Measurements from ENCODE around the gene OXTR.

Gene OXTR

GRCh38 chr3:8784676-8785435 is 15.4 kb upstream of the OXTR start:
- H3K9ac ChIP-seq (ENCODE audit: low read depth, low read length) = no peak overlapping the region
- H3K4me1 ChIP-seq (ENCODE audit: control insufficient read depth, insufficient read depth, low read length) = no peaks in the 10 kb centered on the region
- H3K27me3 ChIP-seq (ENCODE audit: control insufficient read depth, insufficient read depth, low read length) = no peaks in the 10 kb centered on the region
- no peaks in the 10 kb centered on the region for H3K9me3 ChIP-seq (replicated peaks; ENCODE audit: low read length)
- H3K36me3 ChIP-seq (ENCODE audit: insufficient read depth, low read length) = no peaks in the 10 kb centered on the region
- no peak overlapping the region for H3K4me2 ChIP-seq (ENCODE audit: low read length)
- H3K4me3 ChIP-seq (ENCODE audit: low read length) = no peak overlapping the region

GRCh38 chr3:8780279-8780678 is 10.9 kb upstream of the OXTR start:
- Histone ChIP-seq H3K27me3 (ENCODE audit: control insufficient read depth, insufficient read depth, low read length) (no peaks in the 10 kb centered on the region), H3K4me1 (ENCODE audit: control insufficient read depth, insufficient read depth, low read length) (peaks cover 4% of the 10 kb centered on the region), H3K4me2 (ENCODE audit: low read length) (no peak overlapping the region), H3K9me3 (replicated peaks; ENCODE audit: low read length) (no peaks in the 10 kb centered on the region), H3K36me3 (ENCODE audit: insufficient read depth, low read length) (no peaks in the 10 kb centered on the region), H3K9ac (ENCODE audit: low read depth, low read length) (no peak overlapping the region), H3K4me3 (ENCODE audit: low read length) (no peak overlapping the region)

GRCh38 chr3:8778475-8778874 is 9.1 kb upstream of the OXTR start:
- no peaks in the 10 kb centered on the region for H3K36me3 ChIP-seq (ENCODE audit: insufficient read depth, low read length)
- no peak overlapping the region for H3K4me2 ChIP-seq (ENCODE audit: low read length)
- no peaks in the 10 kb centered on the region for H3K27me3 ChIP-seq (ENCODE audit: control insufficient read depth, insufficient read depth, low read length)
- no peak overlapping the region for H3K4me3 ChIP-seq (ENCODE audit: low read length)
- H3K4me1 ChIP-seq (ENCODE audit: control insufficient read depth, insufficient read depth, low read length) = peaks cover 4% of the 10 kb centered on the region
- H3K9ac ChIP-seq (ENCODE audit: low read depth, low read length) = no peak overlapping the region
- no peaks in the 10 kb centered on the region for H3K9me3 ChIP-seq (replicated peaks; ENCODE audit: low read length)

DNA sequence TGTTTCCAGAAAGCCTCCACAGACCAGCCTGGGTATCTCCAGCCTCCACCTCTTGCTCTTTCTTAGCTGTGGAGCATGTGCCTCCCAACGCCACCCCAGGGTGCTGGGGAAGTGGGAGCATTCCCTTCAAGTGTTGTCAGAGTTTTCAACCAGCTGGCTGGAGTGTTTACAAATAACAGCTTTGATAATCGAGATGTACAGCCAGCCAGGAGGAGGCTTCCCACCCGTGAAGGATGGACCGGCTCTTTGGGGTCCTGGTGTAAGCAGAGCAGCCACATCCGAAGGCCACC is 8.5 kb upstream of the OXTR start:
- H3K4me1 ChIP-seq (ENCODE audit: control insufficient read depth, insufficient read depth, low read length) = peaks cover 4% of the 10 kb centered on the region
- H3K4me2 ChIP-seq (ENCODE audit: low read length) = no peak overlapping the region
- no peak overlapping the region for H3K4me3 ChIP-seq (ENCODE audit: low read length)
- no peaks in the 10 kb centered on the region for H3K27me3 ChIP-seq (ENCODE audit: control insufficient read depth, insufficient read depth, low read length)
- H3K36me3 ChIP-seq (ENCODE audit: insufficient read depth, low read length) = no peaks in the 10 kb centered on the region
- no peak overlapping the region for H3K9ac ChIP-seq (ENCODE audit: low read depth, low read length)
- H3K9me3 ChIP-seq (replicated peaks; ENCODE audit: low read length) = no peaks in the 10 kb centered on the region

DNA sequence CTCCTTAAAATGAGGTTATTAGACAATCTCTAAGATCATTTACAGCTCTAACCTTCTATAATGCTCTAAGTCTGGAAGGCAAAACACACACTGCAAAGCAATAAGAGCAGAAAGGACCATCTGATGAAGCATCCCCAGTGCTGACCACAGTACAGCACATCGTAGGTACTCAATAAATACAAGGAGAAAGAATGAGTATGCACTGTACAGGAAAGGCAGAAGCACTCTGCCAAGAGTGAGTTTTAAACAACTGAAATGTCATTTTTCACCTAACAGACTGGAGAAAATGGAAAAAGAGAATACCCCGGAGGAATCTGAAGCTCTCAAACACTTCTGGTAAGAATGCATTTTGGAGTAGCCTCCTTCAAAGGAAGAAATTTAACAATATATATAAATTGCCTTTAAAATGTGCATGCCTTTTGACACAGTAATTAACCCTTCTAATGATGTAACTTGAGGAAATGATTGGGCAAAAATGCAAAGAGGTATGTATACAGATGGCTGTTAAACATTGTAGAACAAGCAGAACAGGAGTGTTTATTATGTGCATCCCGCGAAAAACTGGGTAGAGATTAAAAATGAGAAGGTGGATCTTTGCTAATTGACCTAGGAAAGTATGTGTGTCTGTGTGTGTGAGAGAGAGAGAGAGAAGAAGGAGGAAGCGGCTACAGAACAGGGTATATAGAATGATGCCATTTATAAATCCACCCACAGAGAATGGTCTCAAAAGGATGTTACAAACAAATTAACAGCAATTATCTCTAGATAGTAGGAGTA is 8.0 kb upstream of the OXTR start:
- peaks cover 4% of the 10 kb centered on the region for H3K4me1 ChIP-seq (ENCODE audit: control insufficient read depth, insufficient read depth, low read length)
- H3K4me2 ChIP-seq (ENCODE audit: low read length) = no peak overlapping the region
- H3K36me3 ChIP-seq (ENCODE audit: insufficient read depth, low read length) = no peaks in the 10 kb centered on the region

GRCh38 chr3:8776406-8776805 is 7.0 kb upstream of the OXTR start:
- no peak overlapping the region for H3K4me2 ChIP-seq (ENCODE audit: low read length)
- no peaks in the 10 kb centered on the region for H3K36me3 ChIP-seq (ENCODE audit: insufficient read depth, low read length)
- H3K9ac ChIP-seq (ENCODE audit: low read depth, low read length) = no peak overlapping the region
- H3K27me3 ChIP-seq (ENCODE audit: control insufficient read depth, insufficient read depth, low read length) = no peaks in the 10 kb centered on the region
- peaks cover 4% of the 10 kb centered on the region for H3K4me1 ChIP-seq (ENCODE audit: control insufficient read depth, insufficient read depth, low read length)
- H3K9me3 ChIP-seq (replicated peaks; ENCODE audit: low read length) = no peaks in the 10 kb centered on the region
- H3K4me3 ChIP-seq (ENCODE audit: low read length) = no peak overlapping the region

More for the DNA sequence above, 8.0 kb upstream of the OXTR start:
- Histone ChIP-seq H3K9me3 (replicated peaks; ENCODE audit: low read length) (no peaks in the 10 kb centered on the region), H3K27me3 (ENCODE audit: control insufficient read depth, insufficient read depth, low read length) (no peaks in the 10 kb centered on the region), H3K4me3 (ENCODE audit: low read length) (no peak overlapping the region), H3K9ac (ENCODE audit: low read depth, low read length) (no peak overlapping the region)

DNA sequence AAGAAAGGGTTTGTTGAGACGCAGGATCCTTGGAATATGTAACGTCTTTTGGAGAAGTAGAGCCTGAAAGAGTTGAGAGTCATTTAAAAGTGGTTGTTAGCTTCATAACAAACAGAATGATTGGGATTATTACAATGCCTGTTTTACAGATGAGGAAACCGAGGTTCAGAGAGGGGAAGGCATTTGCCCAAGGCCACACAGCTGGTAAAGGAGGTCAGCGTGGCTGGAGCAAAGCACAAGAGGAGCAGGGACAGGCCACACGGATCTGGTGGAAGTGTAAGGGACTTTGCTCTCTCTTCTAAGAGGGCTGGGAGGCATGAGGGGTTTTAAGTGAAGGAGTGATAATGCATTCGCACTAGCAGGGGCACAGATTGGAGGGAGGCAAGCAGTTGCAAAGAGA is 6.2 kb upstream of the OXTR start:
- no peaks in the 10 kb centered on the region for H3K9me3 ChIP-seq (replicated peaks; ENCODE audit: low read length)
- H3K27me3 ChIP-seq (ENCODE audit: control insufficient read depth, insufficient read depth, low read length) = no peaks in the 10 kb centered on the region
- H3K9ac ChIP-seq (ENCODE audit: low read depth, low read length) = no peak overlapping the region
- H3K4me3 ChIP-seq (ENCODE audit: low read length) = no peak overlapping the region
- peaks cover 4% of the 10 kb centered on the region for H3K4me1 ChIP-seq (ENCODE audit: control insufficient read depth, insufficient read depth, low read length)
- H3K4me2 ChIP-seq (ENCODE audit: low read length) = no peak overlapping the region
- H3K36me3 ChIP-seq (ENCODE audit: insufficient read depth, low read length) = no peaks in the 10 kb centered on the region

- no peak overlapping the region for H3K9ac ChIP-seq (ENCODE audit: low read depth, low read length)
Observed at GRCh38 chr3:8775181-8775580, 5.8 kb upstream of the OXTR start.

GRCh38 chr3:8773941-8774542 is 4.6 kb upstream of the OXTR start:
- Histone ChIP-seq H3K9ac (ENCODE audit: low read depth, low read length) (no peak overlapping the region), H3K36me3 (ENCODE audit: insufficient read depth, low read length) (no peaks in the 10 kb centered on the region), H3K4me3 (ENCODE audit: low read length) (no peak overlapping the region), H3K27me3 (ENCODE audit: control insufficient read depth, insufficient read depth, low read length) (no peaks in the 10 kb centered on the region), H3K4me1 (ENCODE audit: control insufficient read depth, insufficient read depth, low read length) (peaks cover 16% of the 10 kb centered on the region), H3K4me2 (ENCODE audit: low read length) (no peak overlapping the region), H3K9me3 (replicated peaks; ENCODE audit: low read length) (no peaks in the 10 kb centered on the region)

More at GRCh38 chr3:8775181-8775580, 5.8 kb upstream of the OXTR start:
- no peaks in the 10 kb centered on the region for H3K27me3 ChIP-seq (ENCODE audit: control insufficient read depth, insufficient read depth, low read length)
- H3K4me3 ChIP-seq (ENCODE audit: low read length) = no peak overlapping the region
- peaks cover 6% of the 10 kb centered on the region for H3K4me1 ChIP-seq (ENCODE audit: control insufficient read depth, insufficient read depth, low read length)
- H3K9me3 ChIP-seq (replicated peaks; ENCODE audit: low read length) = no peaks in the 10 kb centered on the region
- no peaks in the 10 kb centered on the region for H3K36me3 ChIP-seq (ENCODE audit: insufficient read depth, low read length)
- no peak overlapping the region for H3K4me2 ChIP-seq (ENCODE audit: low read length)

DNA sequence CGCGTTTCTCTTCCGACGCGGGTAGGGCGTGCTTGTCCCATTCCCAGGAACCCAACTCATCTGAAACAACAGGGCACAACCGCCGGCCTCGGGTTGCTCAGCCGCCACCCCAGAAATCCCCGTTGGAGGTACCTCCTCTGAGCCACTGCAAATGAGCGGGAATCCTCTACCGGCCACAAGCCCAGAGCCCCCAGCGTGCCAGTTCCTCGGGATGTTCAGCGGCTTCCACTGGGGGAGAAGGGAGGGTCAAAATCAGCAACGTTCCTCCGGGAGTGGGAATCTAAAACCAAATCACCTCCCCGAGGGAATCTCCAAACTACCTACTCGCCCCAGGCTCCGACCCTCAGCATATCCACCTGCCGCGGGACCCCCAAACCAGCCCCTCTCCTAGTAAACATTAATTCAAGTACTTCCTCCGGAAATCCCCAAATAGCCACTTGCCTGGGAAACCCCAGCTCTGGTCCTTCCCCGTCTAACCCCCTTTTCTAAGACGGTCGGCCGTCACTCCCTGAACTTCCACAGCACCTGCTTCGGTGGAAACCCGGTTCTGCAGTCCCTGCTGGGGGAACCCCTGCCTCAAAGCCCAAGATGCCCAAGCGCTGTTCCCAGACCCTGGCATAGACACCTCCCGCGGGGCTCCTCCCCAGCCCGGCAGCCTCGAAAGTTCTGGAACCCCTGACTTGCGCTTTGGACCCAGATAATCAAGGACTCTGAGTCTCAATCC is 887 bp downstream of the OXTR start:
- Histone ChIP-seq H3K9ac (ENCODE audit: low read depth, low read length) (peak overlapping the region; percentile 75), H3K4me1 (ENCODE audit: control insufficient read depth, insufficient read depth, low read length) (peaks cover 46% of the 10 kb centered on the region), H3K4me2 (ENCODE audit: low read length) (peak overlapping the region; percentile 92), H3K9me3 (replicated peaks; ENCODE audit: low read length) (no peaks in the 10 kb centered on the region), H3K4me3 (ENCODE audit: low read length) (peak overlapping the region; percentile 82), H3K36me3 (ENCODE audit: insufficient read depth, low read length) (peaks cover 20% of the 10 kb centered on the region), H3K27me3 (ENCODE audit: control insufficient read depth, insufficient read depth, low read length) (no peaks in the 10 kb centered on the region)

- H3K27me3 ChIP-seq (ENCODE audit: control insufficient read depth, insufficient read depth, low read length) = no peaks in the 10 kb centered on the region
- no peaks in the 10 kb centered on the region for H3K9me3 ChIP-seq (replicated peaks; ENCODE audit: low read length)
- peaks cover 52% of the 10 kb centered on the region for H3K4me1 ChIP-seq (ENCODE audit: control insufficient read depth, insufficient read depth, low read length)
- H3K36me3 ChIP-seq (ENCODE audit: insufficient read depth, low read length) = peaks cover 20% of the 10 kb centered on the region
- H3K4me2 ChIP-seq (ENCODE audit: low read length) = peak overlapping the region; percentile 92
- peak overlapping the region; percentile 75 for H3K9ac ChIP-seq (ENCODE audit: low read depth, low read length)
- peak overlapping the region; percentile 82 for H3K4me3 ChIP-seq (ENCODE audit: low read length)
Observed at GRCh38 chr3:8767667-8768363, 1.6 kb downstream of the OXTR start.
